WI38 (cell line): ENCODE results near the gene ENAH.
"Not testable (repeated sequence)": the region's sequence is repeated elsewhere in the genome, so short reads cannot be mapped to it uniquely, and the experiment has no call there.

Experiments
- H3K4me3 ChIP-seq: 2 replicates; pipeline ENCODE4 v1.5.1; 2011; ENCODE audit warnings: low read depth, mild to moderate bottlenecking, control low read depth, low read length
- TF ChIP-seq, protein P1 (sequence below): IDR thresholded peaks from 2 replicates; pipeline ENCODE4 v1.5.1; 2012; ENCODE audit warnings: low read depth, mild to moderate bottlenecking, control low read depth, low read length

The ENAH gene

DNA sequence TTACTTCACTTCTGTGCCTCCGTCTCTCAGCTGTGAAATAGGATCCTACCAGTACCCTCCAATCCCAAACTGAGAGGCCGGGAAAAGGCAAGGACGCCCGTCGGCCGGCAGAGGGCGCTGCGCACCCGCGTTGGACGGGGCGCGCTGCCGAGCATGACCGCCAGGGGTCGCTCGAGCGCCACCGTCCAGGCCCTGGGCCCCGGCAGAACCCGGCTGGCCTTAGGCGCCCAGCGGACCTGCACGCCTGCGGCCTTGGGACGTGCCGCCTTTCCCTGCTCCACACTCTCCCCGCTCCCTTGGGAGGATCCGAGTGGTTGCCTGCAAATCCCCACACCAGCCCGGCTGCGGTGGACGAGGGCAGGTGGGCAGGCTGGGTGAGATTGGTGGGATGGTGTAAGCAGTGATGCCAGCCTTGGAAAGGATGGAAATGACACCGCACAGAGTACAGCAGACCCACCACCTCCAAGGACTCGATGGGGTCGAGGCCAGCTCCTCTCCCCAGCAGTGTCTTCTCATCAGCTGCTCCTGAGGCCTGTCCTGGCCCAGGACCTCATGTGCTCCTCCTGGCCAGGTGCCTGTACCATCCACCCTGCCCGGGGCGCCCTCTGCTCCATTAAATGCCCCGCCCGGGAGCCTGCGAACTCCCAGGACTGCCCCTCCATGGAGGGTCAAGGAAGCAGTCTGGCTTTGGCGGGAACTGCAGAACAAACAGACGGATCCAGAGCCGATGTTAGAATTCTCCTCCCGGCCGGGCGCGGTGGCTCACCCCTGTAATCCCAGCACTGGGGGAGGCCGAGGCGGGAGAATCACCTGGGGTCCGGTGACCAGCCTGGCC is 177.7 kb downstream of the ENAH start:
- TF ChIP-seq, protein P1, sequence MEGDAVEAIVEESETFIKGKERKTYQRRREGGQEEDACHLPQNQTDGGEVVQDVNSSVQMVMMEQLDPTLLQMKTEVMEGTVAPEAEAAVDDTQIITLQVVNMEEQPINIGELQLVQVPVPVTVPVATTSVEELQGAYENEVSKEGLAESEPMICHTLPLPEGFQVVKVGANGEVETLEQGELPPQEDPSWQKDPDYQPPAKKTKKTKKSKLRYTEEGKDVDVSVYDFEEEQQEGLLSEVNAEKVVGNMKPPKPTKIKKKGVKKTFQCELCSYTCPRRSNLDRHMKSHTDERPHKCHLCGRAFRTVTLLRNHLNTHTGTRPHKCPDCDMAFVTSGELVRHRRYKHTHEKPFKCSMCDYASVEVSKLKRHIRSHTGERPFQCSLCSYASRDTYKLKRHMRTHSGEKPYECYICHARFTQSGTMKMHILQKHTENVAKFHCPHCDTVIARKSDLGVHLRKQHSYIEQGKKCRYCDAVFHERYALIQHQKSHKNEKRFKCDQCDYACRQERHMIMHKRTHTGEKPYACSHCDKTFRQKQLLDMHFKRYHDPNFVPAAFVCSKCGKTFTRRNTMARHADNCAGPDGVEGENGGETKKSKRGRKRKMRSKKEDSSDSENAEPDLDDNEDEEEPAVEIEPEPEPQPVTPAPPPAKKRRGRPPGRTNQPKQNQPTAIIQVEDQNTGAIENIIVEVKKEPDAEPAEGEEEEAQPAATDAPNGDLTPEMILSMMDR: peak; percentile 100
- H3K4me3 ChIP-seq: no peak overlapping the region

DNA sequence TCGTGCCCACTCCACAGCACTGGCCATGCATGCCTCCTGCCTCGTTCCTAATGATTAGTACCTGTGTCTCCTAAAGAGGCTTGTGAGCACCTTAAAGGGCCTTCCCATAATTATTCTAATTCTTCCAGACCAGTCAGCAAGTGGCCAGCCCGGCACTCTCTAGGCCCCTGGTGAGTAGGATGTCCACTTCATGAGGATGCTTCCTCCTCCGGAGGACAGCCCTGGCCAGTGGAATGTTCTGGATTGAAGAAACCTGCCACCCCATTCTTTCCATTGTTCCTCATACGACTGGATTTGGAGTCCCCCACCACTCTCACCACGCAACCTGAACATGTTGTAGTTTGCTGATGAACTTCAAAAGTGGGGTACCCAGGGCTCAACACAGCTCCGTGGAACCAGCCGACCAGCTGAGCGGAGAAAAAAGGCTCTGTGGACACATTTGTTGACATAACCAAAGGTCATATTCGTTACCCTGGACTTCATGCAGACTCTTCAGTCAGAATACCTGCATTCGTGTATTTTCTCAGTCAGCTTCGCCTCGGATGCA is 178.4 kb downstream of the ENAH start:
- TF ChIP-seq, protein P1: no peak
- no peak overlapping the region for H3K4me3 ChIP-seq

DNA sequence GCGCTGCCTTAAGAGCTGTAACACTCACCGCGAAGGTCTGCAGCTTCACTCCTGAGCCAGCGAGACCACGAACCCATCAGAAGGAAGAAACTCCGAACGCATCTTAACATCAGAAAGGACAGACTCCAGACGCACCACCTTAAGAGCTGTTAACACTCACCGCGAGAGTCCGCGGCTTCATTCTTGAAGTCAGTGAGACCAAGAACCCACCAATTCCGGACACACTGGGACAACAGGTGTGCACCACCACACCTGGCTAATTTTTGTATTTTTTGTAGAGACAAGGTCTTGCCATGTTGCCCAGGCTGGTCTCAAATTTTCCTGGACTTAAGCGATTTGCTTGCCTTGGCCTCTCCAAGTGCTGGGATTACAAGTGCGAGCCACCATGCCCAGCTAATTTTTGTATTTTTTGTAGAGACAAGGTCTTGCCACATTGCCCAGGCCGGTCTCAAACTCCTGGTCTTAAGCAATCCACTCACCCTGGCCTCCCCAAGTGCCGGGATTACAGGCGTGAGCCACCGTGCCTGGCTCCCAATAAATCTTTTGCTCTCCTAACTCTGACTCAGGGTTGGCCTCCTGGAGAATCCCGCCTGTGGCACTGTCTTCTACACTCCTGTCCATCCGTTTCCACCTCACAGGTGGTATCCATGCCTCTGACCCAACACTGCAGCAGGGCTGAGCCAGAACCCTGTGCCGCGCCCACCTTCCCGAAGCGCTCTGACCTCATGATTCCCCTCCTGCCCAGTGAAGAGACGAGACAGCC is 179.1 kb downstream of the ENAH start:
- H3K4me3 ChIP-seq: not testable (repeated sequence)

DNA sequence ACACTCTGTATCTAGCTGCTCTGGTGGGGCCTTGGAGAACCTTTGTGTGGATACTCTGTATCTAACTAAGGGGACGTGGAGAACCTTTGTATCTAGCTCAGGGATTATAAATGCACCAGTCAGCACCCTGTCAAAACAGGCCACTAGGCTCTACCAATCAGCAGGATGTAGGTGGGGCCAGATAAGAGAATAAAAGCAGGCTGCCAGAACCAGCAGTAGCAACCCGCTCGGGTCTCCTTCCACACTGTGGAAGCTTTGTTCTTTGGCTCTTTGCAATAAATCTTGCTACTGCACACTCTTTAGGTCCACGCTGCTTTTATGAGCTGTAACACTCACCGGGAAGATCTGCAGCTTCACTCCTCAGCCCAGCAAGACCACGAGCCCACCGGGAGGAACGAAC is 179.7 kb downstream of the ENAH start:
- not testable (repeated sequence) for H3K4me3 ChIP-seq

DNA sequence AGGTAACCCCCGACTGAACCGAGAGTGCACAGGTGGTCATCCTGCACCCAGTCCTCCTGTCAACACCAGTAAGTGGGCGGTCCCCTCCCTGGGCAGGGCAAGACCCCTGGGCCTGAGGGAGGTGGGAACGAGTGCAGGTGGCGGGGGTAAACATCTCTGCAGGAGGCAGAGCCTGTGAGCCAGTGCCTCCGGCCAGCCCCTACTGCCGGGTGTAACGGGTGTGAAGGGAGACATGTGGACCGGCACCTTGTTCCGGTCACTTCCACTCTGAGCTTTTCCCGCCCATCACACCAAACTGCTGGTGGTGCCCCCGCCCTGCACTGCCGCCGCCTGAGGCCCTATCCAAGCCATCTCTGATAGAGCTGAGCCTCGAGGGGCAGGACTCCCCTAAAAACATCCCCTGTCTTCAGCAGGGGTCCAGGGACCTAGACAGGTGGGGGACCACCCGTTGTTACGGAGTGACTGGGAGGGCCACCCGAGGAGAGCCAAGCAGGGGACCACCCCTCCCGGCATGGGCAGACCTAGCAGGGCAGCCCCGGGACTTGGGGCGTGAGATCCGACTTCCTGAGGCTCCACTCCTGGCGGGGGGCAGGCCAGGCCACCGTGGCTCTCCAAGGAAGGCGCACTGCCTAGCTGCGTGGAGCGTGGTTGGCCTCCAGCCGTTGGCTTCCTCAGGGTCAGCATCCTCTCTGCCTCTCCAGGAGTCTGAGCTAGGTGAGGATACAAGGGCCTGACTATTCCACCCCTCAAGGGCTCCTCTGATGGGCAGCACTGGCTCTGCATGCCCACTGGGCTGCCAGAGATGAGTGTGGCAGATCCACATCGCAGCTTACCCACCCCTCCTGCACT is 181.2 kb downstream of the ENAH start:
- TF ChIP-seq, protein P1: no peak
- H3K4me3 ChIP-seq: no peak overlapping the region

DNA sequence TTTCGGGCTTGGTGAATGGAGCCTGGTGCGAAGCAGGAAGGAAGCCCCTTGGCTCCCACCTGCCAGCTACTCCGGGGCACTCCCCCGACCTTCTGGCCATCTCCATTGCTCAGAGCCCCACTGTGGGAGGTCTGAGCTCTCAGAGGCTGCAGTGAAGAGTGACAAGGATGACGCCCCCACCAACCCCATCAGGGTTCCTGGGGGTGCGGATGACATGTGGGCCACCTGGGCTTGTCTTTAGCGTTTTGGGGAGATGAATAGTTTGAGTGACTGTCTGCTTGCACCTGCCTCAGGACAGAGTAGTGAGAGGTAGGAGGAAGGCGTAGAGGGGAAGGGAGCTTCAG is 181.8 kb downstream of the ENAH start:
- no peak overlapping the region for H3K4me3 ChIP-seq
- TF ChIP-seq, protein P1: no peak

DNA sequence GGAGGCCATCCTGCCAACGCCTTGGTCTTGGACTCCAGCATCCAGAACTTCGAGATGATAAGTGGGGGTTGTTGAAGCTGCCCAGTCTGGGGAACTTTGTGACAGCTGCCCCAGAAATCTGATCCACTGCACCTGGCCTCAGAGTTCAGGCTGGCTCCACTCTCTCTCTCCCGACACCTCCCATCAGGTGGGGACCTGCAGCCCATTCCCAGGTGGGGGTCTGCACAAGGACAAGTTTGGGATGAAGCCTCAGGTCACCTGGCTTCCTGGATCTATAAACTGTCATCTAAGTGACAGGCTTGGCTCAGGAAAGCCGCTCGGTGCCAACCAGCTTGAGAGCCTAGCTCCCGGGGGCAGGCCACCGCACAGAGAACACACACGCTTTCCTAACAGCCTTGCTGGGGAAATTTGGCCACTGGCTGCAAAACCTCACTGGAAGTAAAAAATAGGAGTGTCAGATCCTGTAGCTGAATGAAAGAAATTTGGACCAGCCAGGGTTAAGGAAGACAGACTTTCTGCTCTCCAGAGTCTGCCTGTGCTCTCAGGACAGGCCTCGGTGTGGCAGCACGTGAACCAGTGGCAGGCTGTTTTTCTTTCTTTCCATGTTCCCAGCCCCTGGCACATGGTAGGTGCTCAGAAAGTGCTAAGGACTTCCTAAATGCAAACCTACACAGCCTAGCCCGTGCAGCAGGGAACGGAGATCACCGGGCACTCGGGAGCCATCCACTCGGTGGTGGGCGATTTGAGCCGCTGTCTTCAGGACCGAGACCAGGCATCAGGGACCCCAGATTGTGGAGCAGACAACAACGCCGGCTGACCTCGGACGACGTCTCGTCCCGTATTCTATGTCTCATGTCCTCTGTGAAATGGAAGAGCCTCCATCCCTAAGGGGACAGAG is 182.5 kb downstream of the ENAH start:
- TF ChIP-seq, protein P1: no peak
- no peak overlapping the region for H3K4me3 ChIP-seq
